Heart left ventricle (tissue), 13 donors: Measurements from ENCODE around the gene RUNX1.

ENCODE experiments used
- CTCF ChIP-seq, 12 donors: fragments of 200-600 bp; sonication (generic) in 4 of 12; IDR thresholded peaks; one replicate each; pipeline versions ENCODE4 v1.5.0 to v1.8.0; 2018 to 2022; ENCODE audit warnings: antibody characterized with exemption in 12 of 12, mild to moderate bottlenecking in 5 of 12
- POLR2A ChIP-seq, 2 donors: fragments of 450-650 bp; IDR thresholded peaks; one replicate each; pipeline ENCODE4 v1.6.1; 2017; ENCODE audit warnings: antibody characterized with exemption in 2 of 2, mild to moderate bottlenecking in 2 of 2, moderate library complexity in 2 of 2
- donor health status: ischemic (EF 13 %, LVEDD 7.1; RV severe dilation, severe dysfunction).
- donor health status: DM: no; HTN: yes; CAD: no.
- donor health status: DM: no; HTN: no; CAD: no.
- donor health status: ischemic (EF 25% LVEDD 6.9; RV normal size, moderate dysfunction).
- donor health status: ischemic (EF 25% LVEDD 5.7; RV mildly dilated, moderate dysfunction).
- donor health status: ischemic (EF 35%, LVEDD 5.7; RV mildly dilated, moderate dysfunction).
- donor health status: nonischemic (EF 11% LVEDD 7.7; RV severe dilation, severe dysfunction).
- donor health status: DM: yes; HTN: yes; CAD: no.
- donor health status: PGD.
- donor health status: ischemic (EF 29% LVEDD 5.4; RV normal size, mild dysfunction).
- donor health status: nonischemic (EF 23%, LVEDD 6.1; RV moderate dilation, normal function).

- TF ChIP-seq POLR2A (IDR thresholded peaks at IDR 0.05) (no peak), CTCF (IDR thresholded peaks at IDR 0.05) (no peak)
Measured at GRCh38 chr21:34792504-34793089, 256.5 kb downstream of the RUNX1 start.
